Natural killer cell (primary cell): ENCODE data around the gene GRIN2A. TPM values are rescaled to one million over a fixed set of nuclear protein-coding genes. Genes with fewer than 3 reads are reported as not detected.

Source experiments
- ATAC-seq, 3 donors: fragments of 150-1000 bp in 2 of 3; fragments of 200-7000 bp in 1 of 3; cut with Tn5 transposase; 1 replicate in 1 of 3; 2 replicates in 2 of 3; pipeline ENCODE4 v1.10.0; 2021; ENCODE audit warnings: mild to moderate bottlenecking in 2 of 3, moderate library complexity in 2 of 3
- DNase-seq, 2 donors: peaks; one replicate each; pipeline versions ENCODE4 v3.0.0 to v3.0.0-alpha.2; 2013 to 2021; ENCODE audit warnings: mixed read lengths in 1 of 2
- H3K27ac ChIP-seq: one replicate; pipeline ENCODE4 v1.5.1; 2013; ENCODE audit warnings: mild to moderate bottlenecking, low read length
- H3K27me3 ChIP-seq: one replicate; pipeline ENCODE4 v1.6.1; 2013; ENCODE audit warnings: low read length; ENCODE audit not compliant: control insufficient read depth, insufficient read depth
- H3K36me3 ChIP-seq: one replicate; pipeline ENCODE4 v1.6.1; 2013; ENCODE audit warnings: low read length; ENCODE audit not compliant: control insufficient read depth, insufficient read depth
- H3K4me1 ChIP-seq: one replicate; pipeline ENCODE4 v1.6.1; 2013; ENCODE audit warnings: low read length; ENCODE audit not compliant: control insufficient read depth, insufficient read depth
- H3K4me3 ChIP-seq: one replicate; pipeline ENCODE4 v1.5.1; 2013; ENCODE audit warnings: low read length
- H3K9me3 ChIP-seq: one replicate; pipeline ENCODE4 v1.6.1; 2013; ENCODE audit warnings: low read length; ENCODE audit not compliant: control insufficient read depth, insufficient read depth
- H3K27ac Mint-ChIP-seq, 2 donors: one replicate each; pipeline ENCODE4 v1.8.0; 2022; ENCODE audit warnings: mild to moderate bottlenecking in 2 of 2, mixed read lengths in 2 of 2, moderate library complexity in 1 of 2
- H3K27me3 Mint-ChIP-seq, 2 donors: one replicate each; pipeline ENCODE4 v1.8.0; 2022; ENCODE audit warnings: low read depth in 2 of 2, mixed read lengths in 2 of 2
- H3K36me3 Mint-ChIP-seq: one replicate; pipeline ENCODE4 v1.8.0; 2022; ENCODE audit warnings: mixed read lengths
- H3K4me1 Mint-ChIP-seq, 2 donors: one replicate each; pipeline ENCODE4 v1.8.0; 2022; ENCODE audit warnings: mixed read lengths in 2 of 2
- H3K4me3 Mint-ChIP-seq: one replicate; pipeline ENCODE4 v1.8.0; 2022; ENCODE audit warnings: mild to moderate bottlenecking, moderate library complexity, mixed read lengths
- H3K9me3 Mint-ChIP-seq, 2 donors: one replicate each; pipeline ENCODE4 v1.8.0; 2022; ENCODE audit warnings: mixed read lengths in 2 of 2
- WGBS: methylation state at CpG from one replicate; pipeline ENCODE4 v1.1.7; 2013; ENCODE audit warnings: missing lambda C conversion rate; ENCODE audit not compliant: insufficient coverage; 5-methylcytosine and 5-hydroxymethylcytosine counted together
- intact Hi-C: fragments of 100-400 bp; cut with micrococcal nuclease; formaldehyde crosslinking; loops from one replicate; pipeline ENCODE4 v1.14.2; 2022
- total RNA-seq, 4 donors: library from RNA; stranded (reverse); fragments of 120-200 nt in 1 of 4; gene quantifications; one replicate each; pipeline versions ENCODE4 v1.2.3 to v1.2.4, GENCODE V29; 2013 to 2022
- TF ChIP-seq, protein P1 (sequence below): fragments of 200-600 bp; IDR thresholded peaks from one replicate; pipeline ENCODE4 v1.8.0; 2022; ENCODE audit warnings: antibody characterized with exemption

Gene GRIN2A
- total RNA-seq, 3 donors from 2014 or later (not counting 1 experiment from before 2014, with no cell fraction given) = not detected

DNA sequence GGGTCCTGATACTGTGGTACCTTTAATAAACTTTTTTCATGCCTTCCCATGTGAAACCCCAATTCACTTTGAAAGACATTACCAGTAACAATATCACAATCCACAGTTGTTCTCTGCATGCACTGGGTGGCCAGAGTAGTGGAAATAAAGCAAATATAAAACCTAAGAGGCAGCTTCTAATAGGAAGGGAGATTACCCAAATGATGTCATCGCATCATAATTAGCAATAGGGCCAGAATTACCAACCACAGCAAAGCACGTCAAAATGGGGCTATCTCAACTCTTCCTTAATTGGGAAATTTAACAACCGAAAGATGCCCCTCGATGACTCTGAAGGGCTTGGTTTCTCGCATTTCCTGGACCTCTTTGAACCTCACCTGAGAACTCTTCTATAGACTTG lies 224.8 kb downstream of the GRIN2A start:
- Histone ChIP-seq H3K27me3 (no peaks in the 10 kb centered on the region), H3K27ac (no peak overlapping the region), H3K4me1 (no peaks in the 10 kb centered on the region), H3K36me3 (no peaks in the 10 kb centered on the region), H3K4me3 (no peak overlapping the region), H3K9me3 (no peaks in the 10 kb centered on the region)
- H3K9me3 Mint-ChIP-seq = no peaks in the 10 kb centered on the region
- H3K4me3 Mint-ChIP-seq = no peak overlapping the region
- no peaks in the 10 kb centered on the region for H3K4me1 Mint-ChIP-seq
- TF ChIP-seq, protein P1, sequence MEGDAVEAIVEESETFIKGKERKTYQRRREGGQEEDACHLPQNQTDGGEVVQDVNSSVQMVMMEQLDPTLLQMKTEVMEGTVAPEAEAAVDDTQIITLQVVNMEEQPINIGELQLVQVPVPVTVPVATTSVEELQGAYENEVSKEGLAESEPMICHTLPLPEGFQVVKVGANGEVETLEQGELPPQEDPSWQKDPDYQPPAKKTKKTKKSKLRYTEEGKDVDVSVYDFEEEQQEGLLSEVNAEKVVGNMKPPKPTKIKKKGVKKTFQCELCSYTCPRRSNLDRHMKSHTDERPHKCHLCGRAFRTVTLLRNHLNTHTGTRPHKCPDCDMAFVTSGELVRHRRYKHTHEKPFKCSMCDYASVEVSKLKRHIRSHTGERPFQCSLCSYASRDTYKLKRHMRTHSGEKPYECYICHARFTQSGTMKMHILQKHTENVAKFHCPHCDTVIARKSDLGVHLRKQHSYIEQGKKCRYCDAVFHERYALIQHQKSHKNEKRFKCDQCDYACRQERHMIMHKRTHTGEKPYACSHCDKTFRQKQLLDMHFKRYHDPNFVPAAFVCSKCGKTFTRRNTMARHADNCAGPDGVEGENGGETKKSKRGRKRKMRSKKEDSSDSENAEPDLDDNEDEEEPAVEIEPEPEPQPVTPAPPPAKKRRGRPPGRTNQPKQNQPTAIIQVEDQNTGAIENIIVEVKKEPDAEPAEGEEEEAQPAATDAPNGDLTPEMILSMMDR = no peak
- ATAC-seq (no peak), DNase-seq (no peak)
- no peaks in the 10 kb centered on the region for H3K36me3 Mint-ChIP-seq
- 85% methylated on average over 5 of the region's 5 CpGs for WGBS
- intact Hi-C loops = no loop called here
- no peak overlapping the region for H3K27ac Mint-ChIP-seq
- no peaks in the 10 kb centered on the region for H3K27me3 Mint-ChIP-seq

DNA sequence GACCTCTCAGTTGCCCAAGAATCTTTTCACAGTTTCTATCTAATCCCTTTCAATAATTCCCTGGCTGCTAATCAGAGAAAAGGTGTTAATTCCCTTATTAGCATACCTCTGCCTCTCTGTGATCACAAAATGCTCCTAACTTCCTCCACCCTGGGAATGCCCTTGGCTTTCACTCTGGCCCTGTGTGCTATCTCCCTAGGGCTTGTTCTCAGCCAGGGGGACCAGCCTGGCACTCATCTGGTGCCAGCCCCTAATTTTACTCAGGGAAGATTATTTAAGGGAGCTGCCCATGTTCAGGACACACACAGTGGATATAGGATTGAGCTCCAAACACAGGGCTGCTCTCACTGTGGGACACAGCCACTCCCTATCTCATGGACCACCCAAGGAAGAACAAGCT lies 225.2 kb downstream of the GRIN2A start:
- H3K9me3 Mint-ChIP-seq = no peaks in the 10 kb centered on the region
- H3K27ac ChIP-seq = no peak overlapping the region
- H3K27me3 Mint-ChIP-seq = no peaks in the 10 kb centered on the region
- no peak overlapping the region for H3K27ac Mint-ChIP-seq
- no peaks in the 10 kb centered on the region for H3K4me1 Mint-ChIP-seq
- intact Hi-C loops = no loop called here
- no peaks in the 10 kb centered on the region for H3K36me3 Mint-ChIP-seq
- no peaks in the 10 kb centered on the region for H3K4me1 ChIP-seq
- H3K4me3 Mint-ChIP-seq = no peak overlapping the region
- DNase-seq (no peak), ATAC-seq (no peak)
- no peaks in the 10 kb centered on the region for H3K27me3 ChIP-seq
- no peaks in the 10 kb centered on the region for H3K9me3 ChIP-seq
- H3K36me3 ChIP-seq = no peaks in the 10 kb centered on the region
- no peak overlapping the region for H3K4me3 ChIP-seq
- TF ChIP-seq, protein P1 = no peak

DNA sequence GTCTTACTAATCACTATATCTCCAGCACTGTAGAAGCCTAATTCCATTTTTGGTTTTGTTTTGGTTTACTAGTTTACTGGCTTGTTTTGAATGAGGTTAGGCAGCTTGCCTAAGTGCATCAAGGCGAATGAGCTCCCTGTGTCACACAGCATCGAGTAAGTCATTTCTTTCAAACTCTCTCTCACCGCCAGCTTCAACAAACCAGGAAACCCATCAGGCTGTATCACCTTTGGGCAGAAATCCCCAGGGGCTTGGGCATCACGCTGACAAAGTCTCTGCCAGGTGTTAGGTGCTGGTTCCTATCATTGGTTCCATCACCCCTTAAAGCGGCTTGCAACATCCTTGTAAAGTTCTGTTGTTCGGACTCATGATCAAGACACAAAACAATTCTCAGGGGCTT lies 226.6 kb downstream of the GRIN2A start:
- ATAC-seq (no peak), DNase-seq (no peak)
- Mint-ChIP-seq H3K4me3 (no peak overlapping the region), H3K9me3 (peaks cover 0 to 3% of the 10 kb centered on the region in 2 donors), H3K27me3 (no peaks in the 10 kb centered on the region), H3K4me1 (no peaks in the 10 kb centered on the region), H3K27ac (no peak overlapping the region), H3K36me3 (no peaks in the 10 kb centered on the region)
- WGBS = 72% methylated on average over 6 of the region's 6 CpGs
- no peaks in the 10 kb centered on the region for H3K27me3 ChIP-seq
- H3K27ac ChIP-seq = no peak overlapping the region
- intact Hi-C loops = no loop called here
- no peaks in the 10 kb centered on the region for H3K4me1 ChIP-seq
- TF ChIP-seq, protein P1 = no peak
- no peak overlapping the region for H3K4me3 ChIP-seq
- H3K36me3 ChIP-seq = no peaks in the 10 kb centered on the region
- H3K9me3 ChIP-seq = no peaks in the 10 kb centered on the region

DNA sequence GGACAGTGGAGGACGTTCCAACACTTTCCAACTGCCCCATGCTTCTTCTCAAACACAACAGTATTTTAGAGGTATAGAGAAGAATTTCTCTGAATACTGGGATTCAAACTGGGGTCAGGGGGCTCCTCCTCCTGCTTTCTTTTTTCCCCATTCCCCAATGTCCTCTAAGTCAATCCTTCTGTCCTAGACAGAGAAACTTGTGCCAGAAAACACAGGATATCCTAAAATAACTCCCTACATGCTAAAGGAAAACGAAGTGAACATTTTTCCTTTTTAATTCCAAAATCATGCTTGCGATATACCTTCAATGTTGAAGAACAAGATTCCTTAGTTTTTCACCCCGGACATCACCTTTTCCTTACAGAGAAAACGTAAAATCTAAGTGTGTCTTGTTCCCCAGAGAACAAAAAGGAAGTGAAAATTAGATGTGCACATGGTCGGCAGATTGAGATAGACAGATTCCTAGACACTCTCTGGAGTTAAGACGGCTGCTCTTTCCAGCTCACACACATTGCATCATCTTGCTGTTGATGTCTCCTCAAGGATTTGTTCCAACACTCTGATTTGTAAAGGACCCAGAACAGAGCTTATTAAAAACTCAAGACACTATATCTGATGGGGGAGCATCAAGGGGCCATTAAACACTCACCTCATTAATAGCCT lies 228.2 kb downstream of the GRIN2A start:
- H3K27me3 Mint-ChIP-seq = peaks cover 0 to 2% of the 10 kb centered on the region in 2 donors
- no peak overlapping the region for H3K4me3 ChIP-seq
- no peaks in the 10 kb centered on the region for H3K4me1 ChIP-seq
- 62% methylated on average over 6 of the region's 7 CpGs for WGBS
- H3K27ac ChIP-seq = no peak overlapping the region
- no peak overlapping the region for H3K27ac Mint-ChIP-seq
- H3K4me1 Mint-ChIP-seq = no peaks in the 10 kb centered on the region
- no peak for DNase-seq
- peaks cover 2 to 10% of the 10 kb centered on the region in 2 donors for H3K9me3 Mint-ChIP-seq
- no peaks in the 10 kb centered on the region for H3K9me3 ChIP-seq
- H3K4me3 Mint-ChIP-seq = no peak overlapping the region
- no peaks in the 10 kb centered on the region for H3K36me3 ChIP-seq
- intact Hi-C loops = no loop called here
- H3K36me3 Mint-ChIP-seq = no peaks in the 10 kb centered on the region
- no peaks in the 10 kb centered on the region for H3K27me3 ChIP-seq
- TF ChIP-seq, protein P1 = no peak
- no peak for ATAC-seq
